HepG2 (cell line): ENCODE data around the gene TBC1D22A. TPM values are rescaled to one million over a fixed set of nuclear protein-coding genes. Genes with fewer than 3 reads are reported as not detected.

Source experiments
- CCAR2 ChIP-seq: fragments of 200-400 bp; formaldehyde crosslinking; optimal IDR thresholded peaks from 2 replicates; pipeline ENCODE3; 2018; ENCODE audit warnings: low read depth, mild to moderate bottlenecking, low read length, moderate library complexity
- DNMT3B ChIP-seq: conservative IDR thresholded peaks from 2 replicates; pipeline ENCODE4 v1.6.1; 2016; ENCODE audit warnings: missing biosample characterization, control low read depth
- HNF4G ChIP-seq, 2 experiments: sonication (generic) in 1 of 2; formaldehyde crosslinking in 1 of 2; IDR thresholded peaks; 2 replicates each; pipeline versions ENCODE4 v1.4.0 to v1.6.1; 2011 to 2020; ENCODE audit warnings: borderline replicate concordance in 2 of 2, low read depth in 2 of 2, mild to moderate bottlenecking in 2 of 2, low read length in 1 of 2, missing genetic modification reagents in 1 of 2, moderate library complexity in 1 of 2
- NFE2L2 ChIP-seq: fragments of 150-350 bp; IDR thresholded peaks from 2 replicates; pipeline ENCODE4 v1.6.1; 2014; ENCODE audit warnings: low read length
- RBM22 ChIP-seq: fragments of 200-400 bp; formaldehyde crosslinking; optimal IDR thresholded peaks from 2 replicates; pipeline ENCODE3; 2017; ENCODE audit warnings: mild to moderate bottlenecking, low read length, moderate library complexity
- RXRA ChIP-seq: sonication (generic); formaldehyde crosslinking; IDR thresholded peaks from 2 replicates; pipeline ENCODE4 v1.5.1; 2020; ENCODE audit warnings: missing genetic modification reagents
- SRF ChIP-seq: IDR thresholded peaks from 2 replicates; pipeline ENCODE4 v1.6.1; 2011; ENCODE audit warnings: mild to moderate bottlenecking, low read depth, low read length, moderate library complexity
- TBP ChIP-seq: sonication (generic); formaldehyde crosslinking; IDR thresholded peaks from 2 replicates; pipeline ENCODE4 v1.5.0; 2020; ENCODE audit warnings: missing genetic modification reagents
- ZNF616 ChIP-seq: sonication (generic); formaldehyde crosslinking; IDR thresholded peaks from 2 replicates; pipeline ENCODE4 v1.5.0; 2020; ENCODE audit warnings: low read depth, mild to moderate bottlenecking, missing genetic modification reagents
- polyA plus RNA-seq, 8 experiments: library from polyadenylated mRNA; depleted of rRNA in 3 of 8; stranded (reverse) in 7 of 8; unstranded in 1 of 8; fragments of >200 nt; fragmentation: Illumina TruSeq in 4 of 8; extraction: Trizol in 4 of 8; gene quantifications; 2 replicates each; pipeline versions ENCODE4 v1.2.1 to v1.2.3, GENCODE V29; 2011 to 2016; ENCODE audit warnings: low read depth in 4 of 8, missing spikeins in 1 of 8, mixed read lengths in 1 of 8; ENCODE audit not compliant: insufficient read depth in 1 of 8
- total RNA-seq, 5 experiments: library from RNA; depleted of rRNA; stranded (reverse); fragments of >200 nt; fragmentation: Illumina TruSeq; extraction: Trizol; gene quantifications; 2 replicates each; pipeline ENCODE4 v1.2.3, GENCODE V29; 2016; ENCODE audit warnings: low read depth in 1 of 5
- TF ChIP-seq, protein P1 (sequence below): sonication (generic); formaldehyde crosslinking; IDR thresholded peaks from 2 replicates; pipeline ENCODE4 v1.4.0; 2020; ENCODE audit warnings: missing genetic modification reagents
- TF ChIP-seq, protein P2 (sequence below), 2 experiments: sonication (generic) in 1 of 2; formaldehyde crosslinking in 1 of 2; IDR thresholded peaks; 2 replicates each; pipeline versions ENCODE4 v1.5.1 to v1.6.1; 2011 to 2020; ENCODE audit warnings: borderline replicate concordance in 1 of 2, low read depth in 1 of 2, low read length in 1 of 2, mild to moderate bottlenecking in 1 of 2, missing genetic modification reagents in 1 of 2, moderate library complexity in 1 of 2
- TF ChIP-seq, protein P3 (sequence below): sonication (generic); formaldehyde crosslinking; IDR thresholded peaks from 2 replicates; pipeline ENCODE4 v1.9.0; 2022; ENCODE audit warnings: missing genetic modification reagents, mild to moderate bottlenecking, borderline replicate concordance
- TF ChIP-seq, protein P4 (sequence below): IDR thresholded peaks from 2 replicates; pipeline ENCODE4 v1.6.1; 2016; ENCODE audit warnings: missing compliant biosample characterization, missing genetic modification reagents, borderline replicate concordance
- TF ChIP-seq, protein P5 (sequence below): sonication (generic); formaldehyde crosslinking; conservative IDR thresholded peaks from 2 replicates; pipeline ENCODE4 v1.8.0; 2022; ENCODE audit warnings: low read depth, missing genetic modification reagents

TBC1D22A gene
- total and polyA plus RNA-seq, 2 of the 13 experiments (the other 11 are each of a cell fraction or from before 2014, with no cell fraction given), result 17.3 to 18.0 TPM

DNA sequence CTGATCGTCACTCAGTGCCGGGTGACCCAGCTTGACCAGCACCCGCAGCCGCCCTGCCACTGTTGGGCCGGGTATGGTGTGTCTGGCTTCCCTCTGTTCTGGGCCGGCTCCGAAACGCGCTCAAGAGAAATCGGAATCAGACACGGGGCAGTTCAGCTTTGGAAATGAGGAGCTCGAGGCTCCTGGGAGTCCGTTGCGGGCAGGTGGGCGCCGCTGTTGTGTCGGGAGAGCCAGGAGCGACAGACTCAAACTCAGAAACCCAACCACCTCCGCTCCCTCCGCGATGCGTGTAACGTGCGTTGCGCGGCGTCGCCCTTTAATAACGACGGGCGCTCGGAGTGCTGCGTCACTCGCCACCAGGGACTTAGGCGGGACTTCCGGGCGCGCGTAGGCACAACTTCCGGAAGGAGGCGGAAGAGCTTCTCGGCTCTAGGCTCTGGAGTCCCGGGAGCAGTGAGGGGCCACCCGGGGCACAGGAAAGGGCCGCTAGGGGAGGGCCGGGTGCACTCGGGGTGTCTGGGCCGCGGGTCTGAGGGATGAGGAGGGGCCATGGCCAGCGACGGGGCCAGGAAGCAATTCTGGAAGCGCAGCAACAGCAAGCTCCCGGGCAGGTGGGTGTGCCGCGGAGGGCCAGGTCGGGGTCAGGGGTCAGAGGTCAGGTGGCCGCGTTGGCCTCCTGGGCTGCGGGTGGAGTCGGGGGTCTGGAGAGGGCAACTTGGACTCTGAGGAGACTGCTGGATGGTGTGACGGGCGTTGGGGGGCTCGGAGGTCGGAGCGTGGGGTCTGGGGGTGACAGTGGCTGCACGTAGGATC, at the start of gene TBC1D22A (continued):
- TF ChIP-seq, protein P1, sequence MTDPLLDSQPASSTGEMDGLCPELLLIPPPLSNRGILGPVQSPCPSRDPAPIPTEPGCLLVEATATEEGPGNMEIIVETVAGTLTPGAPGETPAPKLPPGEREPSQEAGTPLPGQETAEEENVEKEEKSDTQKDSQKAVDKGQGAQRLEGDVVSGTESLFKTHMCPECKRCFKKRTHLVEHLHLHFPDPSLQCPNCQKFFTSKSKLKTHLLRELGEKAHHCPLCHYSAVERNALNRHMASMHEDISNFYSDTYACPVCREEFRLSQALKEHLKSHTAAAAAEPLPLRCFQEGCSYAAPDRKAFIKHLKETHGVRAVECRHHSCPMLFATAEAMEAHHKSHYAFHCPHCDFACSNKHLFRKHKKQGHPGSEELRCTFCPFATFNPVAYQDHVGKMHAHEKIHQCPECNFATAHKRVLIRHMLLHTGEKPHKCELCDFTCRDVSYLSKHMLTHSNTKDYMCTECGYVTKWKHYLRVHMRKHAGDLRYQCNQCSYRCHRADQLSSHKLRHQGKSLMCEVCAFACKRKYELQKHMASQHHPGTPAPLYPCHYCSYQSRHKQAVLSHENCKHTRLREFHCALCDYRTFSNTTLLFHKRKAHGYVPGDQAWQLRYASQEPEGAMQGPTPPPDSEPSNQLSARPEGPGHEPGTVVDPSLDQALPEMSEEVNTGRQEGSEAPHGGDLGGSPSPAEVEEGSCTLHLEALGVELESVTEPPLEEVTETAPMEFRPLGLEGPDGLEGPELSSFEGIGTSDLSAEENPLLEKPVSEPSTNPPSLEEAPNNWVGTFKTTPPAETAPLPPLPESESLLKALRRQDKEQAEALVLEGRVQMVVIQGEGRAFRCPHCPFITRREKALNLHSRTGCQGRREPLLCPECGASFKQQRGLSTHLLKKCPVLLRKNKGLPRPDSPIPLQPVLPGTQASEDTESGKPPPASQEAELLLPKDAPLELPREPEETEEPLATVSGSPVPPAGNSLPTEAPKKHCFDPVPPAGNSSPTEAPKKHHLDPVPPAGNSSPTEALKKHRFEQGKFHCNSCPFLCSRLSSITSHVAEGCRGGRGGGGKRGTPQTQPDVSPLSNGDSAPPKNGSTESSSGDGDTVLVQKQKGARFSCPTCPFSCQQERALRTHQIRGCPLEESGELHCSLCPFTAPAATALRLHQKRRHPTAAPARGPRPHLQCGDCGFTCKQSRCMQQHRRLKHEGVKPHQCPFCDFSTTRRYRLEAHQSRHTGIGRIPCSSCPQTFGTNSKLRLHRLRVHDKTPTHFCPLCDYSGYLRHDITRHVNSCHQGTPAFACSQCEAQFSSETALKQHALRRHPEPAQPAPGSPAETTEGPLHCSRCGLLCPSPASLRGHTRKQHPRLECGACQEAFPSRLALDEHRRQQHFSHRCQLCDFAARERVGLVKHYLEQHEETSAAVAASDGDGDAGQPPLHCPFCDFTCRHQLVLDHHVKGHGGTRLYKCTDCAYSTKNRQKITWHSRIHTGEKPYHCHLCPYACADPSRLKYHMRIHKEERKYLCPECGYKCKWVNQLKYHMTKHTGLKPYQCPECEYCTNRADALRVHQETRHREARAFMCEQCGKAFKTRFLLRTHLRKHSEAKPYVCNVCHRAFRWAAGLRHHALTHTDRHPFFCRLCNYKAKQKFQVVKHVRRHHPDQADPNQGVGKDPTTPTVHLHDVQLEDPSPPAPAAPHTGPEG (CRISPR knock-in tag), result 0 out of 2 replicates have a peak, but pooled peaks have one; percentile 45
- TF ChIP-seq, protein P2, sequence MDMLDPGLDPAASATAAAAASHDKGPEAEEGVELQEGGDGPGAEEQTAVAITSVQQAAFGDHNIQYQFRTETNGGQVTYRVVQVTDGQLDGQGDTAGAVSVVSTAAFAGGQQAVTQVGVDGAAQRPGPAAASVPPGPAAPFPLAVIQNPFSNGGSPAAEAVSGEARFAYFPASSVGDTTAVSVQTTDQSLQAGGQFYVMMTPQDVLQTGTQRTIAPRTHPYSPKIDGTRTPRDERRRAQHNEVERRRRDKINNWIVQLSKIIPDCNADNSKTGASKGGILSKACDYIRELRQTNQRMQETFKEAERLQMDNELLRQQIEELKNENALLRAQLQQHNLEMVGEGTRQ (IDR thresholded peaks at IDR 0.05; ENCODE audit: low read depth, low read length), result no peak
- TF ChIP-seq, protein P2 (CRISPR knock-in tag; IDR thresholded peaks at IDR 0.05; ENCODE audit: borderline replicate concordance), result no peak
- TF ChIP-seq RBM22 (no peak), HNF4G (IDR thresholded peaks at IDR 0.05; ENCODE audit: borderline replicate concordance, low read depth, low read length) (peak; percentile 6; the same call in 1 of the 2 replicates), HNF4G (CRISPR knock-in tag; IDR thresholded peaks at IDR 0.05; ENCODE audit: borderline replicate concordance, low read depth) (no peak; the same call in 1 of the 2 replicates), DNMT3B (CRISPR knock-in tag) (no peak), RXRA (CRISPR knock-in tag) (no peak; the same call in none of the 2 replicates), ZNF616 (0 out of 2 replicates have a peak, but pooled peaks have one; percentile 41), SRF (peak; percentile 62), TBP (no peak), NFE2L2 (0 out of 2 replicates have a peak, but pooled peaks have one; percentile 5), CCAR2 (no peak)
- TF ChIP-seq, protein P3, sequence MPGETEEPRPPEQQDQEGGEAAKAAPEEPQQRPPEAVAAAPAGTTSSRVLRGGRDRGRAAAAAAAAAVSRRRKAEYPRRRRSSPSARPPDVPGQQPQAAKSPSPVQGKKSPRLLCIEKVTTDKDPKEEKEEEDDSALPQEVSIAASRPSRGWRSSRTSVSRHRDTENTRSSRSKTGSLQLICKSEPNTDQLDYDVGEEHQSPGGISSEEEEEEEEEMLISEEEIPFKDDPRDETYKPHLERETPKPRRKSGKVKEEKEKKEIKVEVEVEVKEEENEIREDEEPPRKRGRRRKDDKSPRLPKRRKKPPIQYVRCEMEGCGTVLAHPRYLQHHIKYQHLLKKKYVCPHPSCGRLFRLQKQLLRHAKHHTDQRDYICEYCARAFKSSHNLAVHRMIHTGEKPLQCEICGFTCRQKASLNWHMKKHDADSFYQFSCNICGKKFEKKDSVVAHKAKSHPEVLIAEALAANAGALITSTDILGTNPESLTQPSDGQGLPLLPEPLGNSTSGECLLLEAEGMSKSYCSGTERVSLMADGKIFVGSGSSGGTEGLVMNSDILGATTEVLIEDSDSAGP (CRISPR knock-in tag), result peak; percentile 99
- TF ChIP-seq, protein P4, sequence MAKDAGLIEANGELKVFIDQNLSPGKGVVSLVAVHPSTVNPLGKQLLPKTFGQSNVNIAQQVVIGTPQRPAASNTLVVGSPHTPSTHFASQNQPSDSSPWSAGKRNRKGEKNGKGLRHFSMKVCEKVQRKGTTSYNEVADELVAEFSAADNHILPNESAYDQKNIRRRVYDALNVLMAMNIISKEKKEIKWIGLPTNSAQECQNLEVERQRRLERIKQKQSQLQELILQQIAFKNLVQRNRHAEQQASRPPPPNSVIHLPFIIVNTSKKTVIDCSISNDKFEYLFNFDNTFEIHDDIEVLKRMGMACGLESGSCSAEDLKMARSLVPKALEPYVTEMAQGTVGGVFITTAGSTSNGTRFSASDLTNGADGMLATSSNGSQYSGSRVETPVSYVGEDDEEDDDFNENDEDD (CRISPR knock-in tag), result peak; percentile 85
- TF ChIP-seq, protein P5, sequence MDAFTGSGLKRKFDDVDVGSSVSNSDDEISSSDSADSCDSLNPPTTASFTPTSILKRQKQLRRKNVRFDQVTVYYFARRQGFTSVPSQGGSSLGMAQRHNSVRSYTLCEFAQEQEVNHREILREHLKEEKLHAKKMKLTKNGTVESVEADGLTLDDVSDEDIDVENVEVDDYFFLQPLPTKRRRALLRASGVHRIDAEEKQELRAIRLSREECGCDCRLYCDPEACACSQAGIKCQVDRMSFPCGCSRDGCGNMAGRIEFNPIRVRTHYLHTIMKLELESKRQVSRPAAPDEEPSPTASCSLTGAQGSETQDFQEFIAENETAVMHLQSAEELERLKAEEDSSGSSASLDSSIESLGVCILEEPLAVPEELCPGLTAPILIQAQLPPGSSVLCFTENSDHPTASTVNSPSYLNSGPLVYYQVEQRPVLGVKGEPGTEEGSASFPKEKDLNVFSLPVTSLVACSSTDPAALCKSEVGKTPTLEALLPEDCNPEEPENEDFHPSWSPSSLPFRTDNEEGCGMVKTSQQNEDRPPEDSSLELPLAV (CRISPR knock-in tag), result no peak
